ENCODE measurements around the gene MIPOL1. TPM values are rescaled to one million over a fixed set of nuclear protein-coding genes. Genes with fewer than 3 reads are reported as not detected.
A peak's percentile ranks its signal among the peaks of the same experiment; 100 is the strongest.

MIPOL1 gene
- total RNA-seq, 1 donor: 14.7 TPM

DNA sequence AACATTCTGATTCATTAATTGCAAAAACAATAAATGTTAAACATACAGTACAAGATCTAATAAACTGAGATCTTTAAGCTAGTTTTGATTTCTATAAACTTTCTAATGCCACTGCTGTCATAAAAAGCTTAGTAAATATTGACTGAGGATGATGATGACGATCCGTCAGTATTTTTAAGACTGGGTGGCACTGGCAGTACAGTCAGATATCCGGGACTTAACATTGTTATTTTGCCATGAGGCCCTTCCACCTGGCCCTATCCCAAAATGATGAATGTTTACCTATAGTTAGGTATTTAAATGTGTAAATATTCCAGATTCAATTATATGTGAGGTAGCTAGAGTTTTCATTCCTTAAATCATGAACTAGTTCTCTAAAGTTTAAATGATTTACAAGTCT is 238.8 kb downstream of the MIPOL1 start:
- DNase-seq (ENCODE audit: low read depth): no peak
- TF ChIP-seq, protein P1, sequence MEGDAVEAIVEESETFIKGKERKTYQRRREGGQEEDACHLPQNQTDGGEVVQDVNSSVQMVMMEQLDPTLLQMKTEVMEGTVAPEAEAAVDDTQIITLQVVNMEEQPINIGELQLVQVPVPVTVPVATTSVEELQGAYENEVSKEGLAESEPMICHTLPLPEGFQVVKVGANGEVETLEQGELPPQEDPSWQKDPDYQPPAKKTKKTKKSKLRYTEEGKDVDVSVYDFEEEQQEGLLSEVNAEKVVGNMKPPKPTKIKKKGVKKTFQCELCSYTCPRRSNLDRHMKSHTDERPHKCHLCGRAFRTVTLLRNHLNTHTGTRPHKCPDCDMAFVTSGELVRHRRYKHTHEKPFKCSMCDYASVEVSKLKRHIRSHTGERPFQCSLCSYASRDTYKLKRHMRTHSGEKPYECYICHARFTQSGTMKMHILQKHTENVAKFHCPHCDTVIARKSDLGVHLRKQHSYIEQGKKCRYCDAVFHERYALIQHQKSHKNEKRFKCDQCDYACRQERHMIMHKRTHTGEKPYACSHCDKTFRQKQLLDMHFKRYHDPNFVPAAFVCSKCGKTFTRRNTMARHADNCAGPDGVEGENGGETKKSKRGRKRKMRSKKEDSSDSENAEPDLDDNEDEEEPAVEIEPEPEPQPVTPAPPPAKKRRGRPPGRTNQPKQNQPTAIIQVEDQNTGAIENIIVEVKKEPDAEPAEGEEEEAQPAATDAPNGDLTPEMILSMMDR (IDR thresholded peaks at IDR 0.05; ENCODE audit: insufficient read depth, low read depth, low read length): no peak
- H3K4me3 ChIP-seq (ENCODE audit: low read depth, low read length): no peak overlapping the region

DNA sequence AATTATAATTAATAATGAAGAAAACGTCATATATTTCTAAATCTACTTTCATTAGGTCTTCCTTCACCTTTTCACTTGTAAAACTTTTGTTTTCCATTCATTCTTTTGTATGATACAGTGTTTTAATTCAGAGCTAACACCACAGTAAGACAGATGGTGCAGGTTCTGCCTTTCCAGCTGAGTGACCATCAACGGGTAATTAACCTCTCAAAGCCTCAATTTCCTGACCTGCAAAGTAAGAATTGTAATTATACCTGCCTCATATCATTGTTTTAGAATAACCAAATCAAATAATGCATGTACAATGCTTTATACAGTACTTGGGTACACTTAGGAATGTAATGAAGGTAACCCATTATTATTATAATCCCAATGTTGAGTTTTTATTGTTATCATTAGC is 239.8 kb downstream of the MIPOL1 start:
- no peak for DNase-seq (ENCODE audit: low read depth)
- no peak overlapping the region for H3K4me3 ChIP-seq (ENCODE audit: low read depth, low read length)
- TF ChIP-seq, protein P1 (IDR thresholded peaks at IDR 0.05; ENCODE audit: insufficient read depth, low read depth, low read length): no peak

DNA sequence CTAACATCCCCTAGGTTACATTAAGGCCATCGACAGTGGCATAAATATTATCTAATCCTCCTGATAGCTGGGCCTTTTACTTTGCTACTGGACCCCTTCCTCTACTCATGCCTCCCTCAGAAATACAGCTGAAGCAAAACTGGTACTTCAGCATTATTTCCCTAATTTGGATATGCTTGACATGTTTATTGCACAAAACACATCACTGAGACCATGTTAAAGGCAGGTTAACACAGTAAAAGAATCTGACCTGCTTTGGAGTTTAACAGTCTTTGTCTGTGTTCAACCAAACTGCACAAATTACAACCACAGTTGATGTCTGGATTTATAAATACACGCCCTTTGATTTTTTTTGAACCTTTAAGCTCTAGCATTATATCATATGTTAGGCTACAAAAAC is 240.7 kb downstream of the MIPOL1 start:
- TF ChIP-seq, protein P1 (IDR thresholded peaks at IDR 0.05; ENCODE audit: insufficient read depth, low read depth, low read length): no peak
- H3K4me3 ChIP-seq (ENCODE audit: low read depth, low read length): no peak overlapping the region
- no peak for DNase-seq (ENCODE audit: low read depth)

DNA sequence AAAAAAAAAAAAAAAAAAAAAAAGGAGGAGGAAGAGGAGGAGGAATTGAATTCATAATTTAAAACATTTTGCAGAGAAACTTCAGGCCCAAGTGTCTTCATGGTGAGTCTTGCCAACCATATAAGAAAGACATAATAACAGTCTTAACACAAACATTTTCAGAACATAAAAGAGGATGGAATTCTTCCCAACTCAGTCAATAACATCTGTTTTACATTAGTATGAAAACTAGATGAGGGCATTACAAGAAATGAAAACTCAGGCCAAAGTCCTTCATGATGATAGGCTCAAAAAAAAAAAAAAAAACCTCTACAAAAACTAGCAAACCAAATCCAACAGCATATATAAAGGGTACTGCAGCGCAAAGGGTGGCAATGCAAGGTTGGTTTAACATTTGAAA is 245.7 kb downstream of the MIPOL1 start:
- TF ChIP-seq, protein P1 (IDR thresholded peaks at IDR 0.05; ENCODE audit: insufficient read depth, low read depth, low read length): no peak
- peak; percentile 44 for DNase-seq (ENCODE audit: low read depth)
- no peak overlapping the region for H3K4me3 ChIP-seq (ENCODE audit: low read depth, low read length)

DNA sequence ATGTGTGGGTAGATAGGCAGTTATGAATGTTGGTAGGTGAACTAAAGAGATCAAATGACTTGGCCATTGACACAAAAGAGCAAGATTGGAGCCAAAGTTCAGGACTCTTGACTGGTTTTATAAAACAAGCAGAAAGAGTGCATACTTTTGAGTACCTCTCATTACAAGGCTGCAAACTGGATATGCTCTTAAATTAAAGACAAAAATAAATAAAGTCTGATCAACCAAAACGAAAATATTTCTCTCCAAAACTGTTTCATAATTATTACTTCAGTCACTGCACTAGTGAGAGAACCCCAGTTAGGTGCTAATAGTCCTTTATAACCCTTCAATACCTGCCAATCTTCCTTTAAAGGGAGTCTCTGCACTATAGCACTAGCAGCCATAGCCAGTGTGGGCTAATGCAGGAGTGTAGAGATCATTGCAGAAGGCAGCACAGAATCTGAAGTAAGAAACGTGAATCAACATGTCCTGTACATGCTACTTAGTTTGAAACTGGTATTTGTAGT is 250.2 kb downstream of the MIPOL1 start:
- TF ChIP-seq, protein P1 (IDR thresholded peaks at IDR 0.05; ENCODE audit: insufficient read depth, low read depth, low read length): no peak
- H3K4me3 ChIP-seq (ENCODE audit: low read depth, low read length): no peak overlapping the region
- no peak for DNase-seq (ENCODE audit: low read depth)

DNA sequence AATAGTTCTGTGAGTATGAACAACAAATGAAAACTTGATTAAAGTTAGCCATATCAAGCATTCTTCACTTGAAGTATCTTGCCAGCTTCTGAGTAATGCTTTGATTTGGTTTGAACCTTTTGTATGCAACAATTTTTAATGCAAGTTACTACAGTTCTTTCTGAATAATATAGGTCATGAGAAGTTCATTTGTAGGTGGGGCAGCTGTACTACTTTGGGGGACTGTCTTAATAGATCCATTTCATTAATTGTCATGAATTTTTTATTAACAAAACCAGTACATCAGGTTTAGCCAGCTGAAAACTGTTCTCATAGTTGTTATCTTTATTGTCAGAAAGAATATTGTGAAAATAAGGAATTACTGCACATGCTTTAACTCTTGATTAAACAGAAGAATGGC is 254.6 kb downstream of the MIPOL1 start:
- no peak overlapping the region for H3K4me3 ChIP-seq (ENCODE audit: low read depth, low read length)
- no peak for DNase-seq (ENCODE audit: low read depth)
- TF ChIP-seq, protein P1 (IDR thresholded peaks at IDR 0.05; ENCODE audit: insufficient read depth, low read depth, low read length): no peak

DNA sequence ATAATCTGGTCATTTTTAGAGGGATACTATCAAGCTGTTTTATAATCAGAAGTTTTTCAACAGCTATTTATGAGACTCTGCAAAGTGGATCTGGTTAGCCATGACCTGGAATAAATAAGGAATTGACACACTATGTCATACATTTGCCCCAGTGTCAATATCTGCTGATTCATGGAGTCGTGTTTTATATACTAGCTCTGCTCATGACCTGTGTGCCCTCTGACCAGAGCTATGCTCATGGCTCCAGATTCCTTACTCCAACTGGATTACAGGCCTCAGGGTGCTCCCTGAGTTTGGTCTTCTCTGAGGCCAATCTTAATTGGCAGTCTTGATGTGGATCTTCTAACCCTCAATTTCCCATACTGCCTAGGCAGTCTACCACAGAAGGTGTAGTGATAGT is 256.2 kb downstream of the MIPOL1 start:
- TF ChIP-seq, protein P1 (IDR thresholded peaks at IDR 0.05; ENCODE audit: insufficient read depth, low read depth, low read length): no peak
- no peak for DNase-seq (ENCODE audit: low read depth)

More for the DNA sequence above, 256.2 kb downstream of the MIPOL1 start:
- H3K4me3 ChIP-seq (ENCODE audit: low read depth, low read length): no peak overlapping the region

All from fibroblast of villous mesenchyme (primary cell).